Left lung (tissue), 10 donors: ENCODE data around the gene NEK3. TPM values are rescaled to one million over a fixed set of nuclear protein-coding genes. Genes with fewer than 3 reads are reported as not detected.
A peak's percentile ranks its signal among the peaks of the same experiment; 100 is the strongest.
"Not testable (repeated sequence)": the region's sequence is repeated elsewhere in the genome, so short reads cannot be mapped to it uniquely, and the experiment has no call there.

Experiments
- ATAC-seq: fragments of 200-7000 bp; cut with Tn5 transposase; one replicate; pipeline ENCODE4 v1.9.1; 2020; ENCODE audit warnings: moderate library complexity
- DNase-seq, 4 donors: peaks; one replicate each; pipeline ENCODE4 v3.0.0-alpha.2; 2013 to 2020
- H3K27ac ChIP-seq, 2 donors: fragments of 200-600 bp; sonication (generic) in 1 of 2; one replicate each; pipeline versions ENCODE4 v1.5.0 to v1.8.0; 2020 to 2021
- H3K27me3 ChIP-seq, 2 donors: fragments of 200-600 bp; sonication (generic) in 1 of 2; one replicate each; pipeline versions ENCODE4 v1.5.0 to v1.8.0; 2020 to 2021
- H3K36me3 ChIP-seq, 2 donors: fragments of 200-600 bp; sonication (generic) in 1 of 2; one replicate each; pipeline versions ENCODE4 v1.5.0 to v1.8.0; 2020 to 2021
- H3K4me1 ChIP-seq, 2 donors: fragments of 200-600 bp; one replicate each; pipeline ENCODE4 v1.8.0; 2021
- H3K4me3 ChIP-seq, 2 donors: fragments of 200-600 bp; sonication (generic) in 1 of 2; one replicate each; pipeline versions ENCODE4 v1.5.0 to v1.8.0; 2020 to 2021; ENCODE audit warnings: mild to moderate bottlenecking in 1 of 2
- H3K9me3 ChIP-seq, 2 donors: fragments of 200-600 bp; sonication (generic) in 1 of 2; one replicate each; pipeline versions ENCODE4 v1.5.0 to v1.8.0; 2020 to 2021
- intact Hi-C, 2 donors: fragments of 100-400 bp; cut with DNase I; formaldehyde crosslinking; loops; one replicate each; pipeline versions ENCODE4 v1.11.2 to v1.14.2; 2022
- polyA plus RNA-seq, 6 donors: library from polyadenylated mRNA; unstranded; fragments of 120-200 nt; gene quantifications; one replicate each; pipeline ENCODE4 v1.2.1, GENCODE V29; 2013; ENCODE audit not compliant: insufficient read length in 6 of 6
- total RNA-seq, 2 donors: library from RNA; stranded (reverse); fragmentation: NEBNext Ultra II Directional; extraction: Animal tissue kit (Norgen Biotek cat#: 25700); gene quantifications; one replicate each; pipeline ENCODE4 v1.2.1, GENCODE V29; 2021
- TF ChIP-seq, protein P1 (sequence below), 2 donors: fragments of 200-600 bp; sonication (generic) in 1 of 2; IDR thresholded peaks; one replicate each; pipeline versions ENCODE4 v1.5.0 to v1.8.0; 2021; ENCODE audit warnings: antibody characterized with exemption in 2 of 2
- donor health status: DM: no; HTN: yes; CAD: no.
- donor health status: DM: no; HTN: no; CAD: no.

Gene NEK3
- total and polyA plus RNA-seq, 8 donors: 9.8 to 59.2 (median 54.8) TPM

DNA sequence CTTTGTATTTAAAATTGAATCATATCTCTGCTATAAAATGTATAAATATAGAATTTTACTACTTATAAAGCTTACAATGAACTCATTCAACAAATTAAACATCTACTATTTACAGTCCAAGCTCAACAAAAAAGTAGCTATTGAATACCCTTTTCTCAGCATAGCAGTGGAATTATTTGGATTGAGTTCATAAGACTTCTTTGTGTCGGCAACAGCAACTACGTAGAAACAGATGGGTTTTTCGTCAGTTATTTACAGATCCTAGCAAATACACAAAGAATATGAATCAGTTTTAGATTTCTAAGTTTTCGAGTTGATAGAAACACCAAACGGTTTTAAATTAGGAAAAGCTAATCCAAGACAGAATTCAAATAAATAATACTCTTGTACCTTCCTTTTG lies 10.4 kb upstream of the NEK3 start:
- Histone ChIP-seq H3K4me1 (peaks cover 0 to 10% of the 10 kb centered on the region in 2 donors), H3K4me3 (no peak overlapping the region), H3K27me3 (no peaks in the 10 kb centered on the region), H3K36me3 (peaks cover 0 to 59% of the 10 kb centered on the region in 2 donors), H3K27ac (no peak overlapping the region), H3K9me3 (no peaks in the 10 kb centered on the region)
- intact Hi-C loops: no loop called here
- TF ChIP-seq, protein P1, sequence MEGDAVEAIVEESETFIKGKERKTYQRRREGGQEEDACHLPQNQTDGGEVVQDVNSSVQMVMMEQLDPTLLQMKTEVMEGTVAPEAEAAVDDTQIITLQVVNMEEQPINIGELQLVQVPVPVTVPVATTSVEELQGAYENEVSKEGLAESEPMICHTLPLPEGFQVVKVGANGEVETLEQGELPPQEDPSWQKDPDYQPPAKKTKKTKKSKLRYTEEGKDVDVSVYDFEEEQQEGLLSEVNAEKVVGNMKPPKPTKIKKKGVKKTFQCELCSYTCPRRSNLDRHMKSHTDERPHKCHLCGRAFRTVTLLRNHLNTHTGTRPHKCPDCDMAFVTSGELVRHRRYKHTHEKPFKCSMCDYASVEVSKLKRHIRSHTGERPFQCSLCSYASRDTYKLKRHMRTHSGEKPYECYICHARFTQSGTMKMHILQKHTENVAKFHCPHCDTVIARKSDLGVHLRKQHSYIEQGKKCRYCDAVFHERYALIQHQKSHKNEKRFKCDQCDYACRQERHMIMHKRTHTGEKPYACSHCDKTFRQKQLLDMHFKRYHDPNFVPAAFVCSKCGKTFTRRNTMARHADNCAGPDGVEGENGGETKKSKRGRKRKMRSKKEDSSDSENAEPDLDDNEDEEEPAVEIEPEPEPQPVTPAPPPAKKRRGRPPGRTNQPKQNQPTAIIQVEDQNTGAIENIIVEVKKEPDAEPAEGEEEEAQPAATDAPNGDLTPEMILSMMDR (IDR thresholded peaks at IDR 0.05): no peak
- ATAC-seq (no peak), DNase-seq (no peak)

GRCh38 chr13:52165411-52165810 lies 6.0 kb upstream of the NEK3 start:
- TF ChIP-seq, protein P1 (IDR thresholded peaks at IDR 0.05): no peak
- peaks cover 0 to 40% of the 10 kb centered on the region in 2 donors for H3K36me3 ChIP-seq
- H3K9me3 ChIP-seq: no peaks in the 10 kb centered on the region
- ATAC-seq (no peak), DNase-seq (no peak)
- peak overlapping the region in 1 of 2 donors; percentile 25 for H3K27ac ChIP-seq
- intact Hi-C loops: no loop called here
- peaks cover 4 to 9% of the 10 kb centered on the region in 2 donors for H3K4me1 ChIP-seq
- no peak overlapping the region for H3K4me3 ChIP-seq
- H3K27me3 ChIP-seq: no peaks in the 10 kb centered on the region

GRCh38 chr13:52164989-52165388 lies 5.6 kb upstream of the NEK3 start:
- H3K27ac ChIP-seq: no peak overlapping the region
- intact Hi-C loops: no loop called here
- H3K36me3 ChIP-seq: peaks cover 0 to 36% of the 10 kb centered on the region in 2 donors
- H3K9me3 ChIP-seq: no peaks in the 10 kb centered on the region
- no peak for ATAC-seq
- no peaks in the 10 kb centered on the region for H3K27me3 ChIP-seq
- TF ChIP-seq, protein P1 (IDR thresholded peaks at IDR 0.05): no peak
- peaks cover 4 to 12% of the 10 kb centered on the region in 2 donors for H3K4me1 ChIP-seq
- DNase-seq: no peak
- no peak overlapping the region for H3K4me3 ChIP-seq

- DNase-seq, H3K9me3 ChIP-seq, intact Hi-C loops, H3K27me3 ChIP-seq, ATAC-seq, H3K4me3 ChIP-seq: not testable (repeated sequence)
- Histone ChIP-seq H3K4me1 (peaks cover 4 to 20% of the 10 kb centered on the region in 2 donors), H3K27ac (peak overlapping the region in 1 of 2 donors; percentile 31), H3K36me3 (peaks cover 0 to 26% of the 10 kb centered on the region in 2 donors)
Measured at GRCh38 chr13:52163878-52164277, 4.5 kb upstream of the NEK3 start.

GRCh38 chr13:52162279-52163101 lies 3.1 kb upstream of the NEK3 start:
- DNase-seq: no peak
- TF ChIP-seq, protein P1 (IDR thresholded peaks at IDR 0.05): no peak
- ATAC-seq: no peak
- no peak overlapping the region for H3K4me3 ChIP-seq
- peaks cover 4 to 30% of the 10 kb centered on the region in 2 donors for H3K4me1 ChIP-seq
- intact Hi-C loops: no loop called here
- H3K27me3 ChIP-seq: no peaks in the 10 kb centered on the region
- peaks cover 0 to 12% of the 10 kb centered on the region in 2 donors for H3K36me3 ChIP-seq
- peak overlapping the region; percentile 36 to 53 for H3K27ac ChIP-seq
- no peaks in the 10 kb centered on the region for H3K9me3 ChIP-seq
